ENCODE measurements around the gene ZNF423. TPM values are rescaled to one million over a fixed set of nuclear protein-coding genes. Genes with fewer than 3 reads are reported as not detected.

ZNF423 gene
- total and polyA plus RNA-seq, 2 of the 13 experiments (the other 11 are each of a cell fraction or from before 2014, with no cell fraction given) = 0.07 to 0.31 TPM

- Histone ChIP-seq H3K27me3 (ENCODE audit: control insufficient read depth in 1 of 2, insufficient read depth in 2 of 2, low read length in 2 of 2) (peaks cover 2 to 35% of the 10 kb centered on the region in 2 experiments; a peak in 3 of 5 replicates), H3K9ac (ENCODE audit: insufficient read depth, low read depth, low read length) (no peak overlapping the region), H3K4me3 (replicated peaks in 1 of 3; ENCODE audit: insufficient read depth in 1 of 3, low read depth in 2 of 3, low read length in 3 of 3) (no peak overlapping the region), H3K9me3 (ENCODE audit: low read length) (no peaks in the 10 kb centered on the region), H2AFZ (ENCODE audit: low read length) (no peak overlapping the region), H4K20me1 (ENCODE audit: insufficient read depth, low read length) (no peaks in the 10 kb centered on the region), H3K27ac (ENCODE audit: extremely low read length, insufficient read depth, low read length) (no peak overlapping the region), H3K4me2 (ENCODE audit: low read depth, low read length) (no peak overlapping the region), H3K4me1 (ENCODE audit: insufficient read depth, low read length) (no peaks in the 10 kb centered on the region), H3K36me3 (replicated peaks in 1 of 2; ENCODE audit: control insufficient read depth in 1 of 2, insufficient read depth in 2 of 2, low read length in 2 of 2) (no peaks in the 10 kb centered on the region), H3K79me2 (ENCODE audit: insufficient read depth, low read length) (no peaks in the 10 kb centered on the region)
- intact Hi-C loops (cut with micrococcal nuclease; ENCODE audit: unreplicated experiment) = no loop called here
- in situ Hi-C loops (cut with HindIII; ENCODE audit: extremely low pct_ligation_motif_present, low pct_unique_long_range_greater_than_20kb) = no loop called here
- CTCF ChIA-PET (ENCODE audit: low intra/inter-chr PET ratio, low total read pairs) = no interaction called here
- ATAC-seq (no peak), FAIRE-seq (no peak), DNase-seq (ENCODE audit: low spot score) (no peak)
- BruUV-seq (replicated peaks) = no TSS peak
- TF ChIP-seq KIAA2018 (CRISPR knock-in tag; IDR thresholded peaks at IDR 0.05; ENCODE audit: borderline replicate concordance) (no peak), JUN (CRISPR knock-in tag; IDR thresholded peaks at IDR 0.05) (no peak), KAT2B (IDR thresholded peaks at IDR 0.05; ENCODE audit: borderline replicate concordance, low read depth, low read length) (no peak), GFI1 (CRISPR knock-in tag; IDR thresholded peaks at IDR 0.05; ENCODE audit: borderline replicate concordance) (no peak)
- 65% methylated on average over 23 of the region's 23 CpGs for WGBS (ENCODE audit: low lambda C conversion rate)
- POLR2A ChIA-PET = no interaction called here
Observed at GRCh38 chr16:49600536-49600935, 255.4 kb downstream of the ZNF423 start.

Data from HepG2 (cell line).